ENCODE measurements around the gene MMAB. TPM values are rescaled to one million over a fixed set of nuclear protein-coding genes. Genes with fewer than 3 reads are reported as not detected.

Gene MMAB
- polyA plus RNA-seq, 1 experiment, result 22.2 TPM

- DNase-seq (ENCODE audit: low read depth), result no peak
- H3K27me3 ChIP-seq (ENCODE audit: control insufficient read depth, insufficient read depth, low read length), result no peaks in the 10 kb centered on the region
- TF ChIP-seq CTCF (IDR thresholded peaks at IDR 0.05; ENCODE audit: insufficient read depth, low read depth, low read length), result no peak
- ChIA-PET POLR2A (no interaction called here), CTCF (no interaction called here)
- peaks cover 1% of the 10 kb centered on the region for H3K36me3 ChIP-seq (ENCODE audit: control insufficient read depth, insufficient read depth, low read length)
- no peak overlapping the region for H3K4me3 ChIP-seq (ENCODE audit: low read depth, low read length)
Observed at GRCh38 chr12:109561711-109562030, 11.6 kb downstream of the MMAB start.

- Histone ChIP-seq H3K27me3 (ENCODE audit: control insufficient read depth, insufficient read depth, low read length) (no peaks in the 10 kb centered on the region), H3K36me3 (ENCODE audit: control insufficient read depth, insufficient read depth, low read length) (no peaks in the 10 kb centered on the region; the same call in none of the 2 replicates), H3K4me3 (ENCODE audit: low read depth, low read length) (no peak overlapping the region)
- POLR2A ChIA-PET, result no interaction called here
- no peak for TF ChIP-seq CTCF (IDR thresholded peaks at IDR 0.05; ENCODE audit: insufficient read depth, low read depth, low read length)
- CTCF ChIA-PET, result no interaction called here
- no peak for DNase-seq (ENCODE audit: low read depth)
Observed at GRCh38 chr12:109560867-109561710, 12.2 kb downstream of the MMAB start.

- Histone ChIP-seq H3K4me3 (ENCODE audit: low read depth, low read length) (no peak overlapping the region), H3K36me3 (ENCODE audit: control insufficient read depth, insufficient read depth, low read length) (no peaks in the 10 kb centered on the region), H3K27me3 (ENCODE audit: control insufficient read depth, insufficient read depth, low read length) (peaks cover 1% of the 10 kb centered on the region; the same call in 1 of the 2 replicates)
- CTCF ChIA-PET, result no interaction called here
- POLR2A ChIA-PET, result interaction anchor here (0.5 kb wide), 1 partner anchor 39 kb away, joined by 3 read pairs; no protein-coding TSS in a partner anchor
- TF ChIP-seq CTCF (IDR thresholded peaks at IDR 0.05; ENCODE audit: insufficient read depth, low read depth, low read length), result no peak
- no peak for DNase-seq (ENCODE audit: low read depth)
Observed at GRCh38 chr12:109559601-109560000, 13.7 kb downstream of the MMAB start.

GRCh38 chr12:109559200-109559505, 14.2 kb downstream of the MMAB start:
- Histone ChIP-seq H3K4me3 (ENCODE audit: low read depth, low read length) (no peak overlapping the region), H3K36me3 (ENCODE audit: control insufficient read depth, insufficient read depth, low read length) (no peaks in the 10 kb centered on the region), H3K27me3 (ENCODE audit: control insufficient read depth, insufficient read depth, low read length) (peaks cover 3% of the 10 kb centered on the region)
- no peak for DNase-seq (ENCODE audit: low read depth)
- CTCF ChIA-PET, result no interaction called here
- POLR2A ChIA-PET, result interaction anchor here (0.5 kb wide), 1 partner anchor 38 kb away, joined by 3 read pairs; no protein-coding TSS in a partner anchor
- no peak for TF ChIP-seq CTCF (IDR thresholded peaks at IDR 0.05; ENCODE audit: insufficient read depth, low read depth, low read length)

GRCh38 chr12:109558374-109559199, 14.7 kb downstream of the MMAB start:
- no peak for TF ChIP-seq CTCF (IDR thresholded peaks at IDR 0.05; ENCODE audit: insufficient read depth, low read depth, low read length)
- POLR2A ChIA-PET, result no interaction called here
- CTCF ChIA-PET, result no interaction called here
- Histone ChIP-seq H3K36me3 (ENCODE audit: control insufficient read depth, insufficient read depth, low read length) (no peaks in the 10 kb centered on the region), H3K27me3 (ENCODE audit: control insufficient read depth, insufficient read depth, low read length) (peaks cover 8% of the 10 kb centered on the region), H3K4me3 (ENCODE audit: low read depth, low read length) (no peak overlapping the region)
- no peak for DNase-seq (ENCODE audit: low read depth)
